HG02970 (cell line): ENCODE data around the gene SNRPA.
"Not testable (repeated sequence)": the region's sequence is repeated elsewhere in the genome, so short reads cannot be mapped to it uniquely, and the experiment has no call there.

Experiments used
- ATAC-seq: cut with Tn5 transposase; IDR thresholded peaks from one replicate; pipeline ENCODE4 v1.9.1; 2021; ENCODE audit warnings: mild to moderate bottlenecking, moderate library complexity, moderate number of reproducible peaks; ENCODE audit not compliant: unreplicated experiment, low FRiP score

SNRPA gene

DNA sequence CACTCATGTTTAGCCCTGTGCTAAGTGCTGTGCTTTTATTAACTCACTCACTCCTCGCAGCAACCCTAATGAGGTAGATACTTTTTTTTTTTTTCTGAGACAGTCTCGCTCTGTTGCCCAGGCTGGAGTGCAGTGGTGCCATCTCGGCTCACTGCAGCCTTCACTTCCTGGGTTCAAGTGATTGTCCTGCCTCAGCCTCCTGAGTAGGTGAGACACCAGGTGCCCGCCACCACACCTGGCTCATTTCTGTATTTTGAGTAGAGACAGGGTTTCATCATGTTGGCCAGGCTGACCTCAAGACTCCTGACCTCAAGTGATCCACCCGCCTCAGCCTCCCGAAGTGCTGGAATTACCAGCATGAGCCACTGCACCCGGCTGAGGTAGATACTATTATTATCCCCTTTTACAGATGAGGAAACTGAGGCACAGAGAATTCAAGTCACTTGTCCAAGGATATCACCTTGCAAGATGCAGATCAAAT is 31.5 kb upstream of the SNRPA start:
- no peak for ATAC-seq

DNA sequence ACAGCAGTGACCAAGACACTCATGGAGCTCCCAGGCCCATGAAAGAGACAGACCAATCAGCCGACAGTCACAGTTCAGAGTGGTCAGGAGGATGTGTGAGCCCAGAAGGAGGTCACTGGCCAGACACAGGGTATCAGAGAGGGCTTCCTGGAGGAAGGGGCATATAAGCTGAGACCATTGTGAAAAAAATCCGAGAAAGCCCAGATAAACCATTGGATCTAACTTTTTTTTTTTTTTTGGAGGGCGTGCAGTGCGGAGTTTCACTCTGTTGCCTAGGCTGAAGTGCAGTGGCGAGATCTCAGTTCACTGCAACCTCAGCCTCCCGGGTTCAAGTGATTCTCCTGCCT is 29.9 kb upstream of the SNRPA start:
- ATAC-seq: no peak

GRCh38 chr19:40721936-40722661 is 28.9 kb upstream of the SNRPA start:
- ATAC-seq: no peak

DNA sequence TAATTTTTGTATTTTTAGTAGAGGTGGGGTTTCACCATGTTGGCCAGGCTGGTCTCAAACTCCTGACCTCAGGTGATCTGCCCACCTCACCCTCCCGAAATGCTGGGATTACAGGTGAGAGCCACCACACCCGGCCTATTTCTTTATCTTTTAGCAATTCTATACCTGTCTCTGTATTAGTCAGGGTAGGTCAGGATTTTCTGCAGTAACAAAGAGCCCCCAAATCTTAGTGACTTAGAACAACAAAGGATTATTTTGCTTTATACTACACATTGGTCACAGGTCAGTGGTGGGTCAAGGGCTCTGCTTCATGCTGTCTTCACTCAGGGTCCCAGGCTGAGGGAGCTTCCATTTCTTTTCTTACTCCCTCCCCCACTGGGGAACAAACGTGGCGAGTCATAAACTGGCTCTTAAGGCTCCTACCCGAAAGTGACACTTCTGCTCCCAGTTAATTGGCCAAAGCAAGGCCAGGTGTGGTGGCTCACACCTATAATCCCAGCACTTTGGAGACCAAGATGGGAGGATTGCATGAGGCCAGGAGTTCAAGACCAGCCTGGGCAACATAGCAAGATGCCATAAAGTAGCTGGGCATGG is 27.2 kb upstream of the SNRPA start:
- no peak for ATAC-seq

DNA sequence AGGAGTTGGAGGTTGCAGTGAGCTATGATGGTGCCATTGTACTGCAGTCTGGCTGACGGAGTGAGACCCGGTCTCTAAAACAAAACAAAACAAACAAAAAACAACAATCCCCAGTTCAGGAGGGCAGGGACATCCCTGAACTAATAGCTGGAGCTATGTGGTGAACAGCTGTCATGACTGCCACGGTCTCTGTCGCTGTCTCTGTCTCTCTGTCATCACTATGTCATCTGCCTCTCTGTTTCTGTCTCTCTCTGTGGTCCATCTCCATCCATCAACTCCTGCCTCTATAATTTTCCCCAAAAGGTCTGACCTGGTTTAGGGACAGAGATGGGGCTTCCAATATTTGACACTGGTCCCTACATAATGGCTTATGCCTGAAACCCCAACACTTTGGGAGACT is 26.7 kb upstream of the SNRPA start:
- no peak for ATAC-seq

GRCh38 chr19:40724855-40725254 is 26.1 kb upstream of the SNRPA start:
- ATAC-seq: no peak

DNA sequence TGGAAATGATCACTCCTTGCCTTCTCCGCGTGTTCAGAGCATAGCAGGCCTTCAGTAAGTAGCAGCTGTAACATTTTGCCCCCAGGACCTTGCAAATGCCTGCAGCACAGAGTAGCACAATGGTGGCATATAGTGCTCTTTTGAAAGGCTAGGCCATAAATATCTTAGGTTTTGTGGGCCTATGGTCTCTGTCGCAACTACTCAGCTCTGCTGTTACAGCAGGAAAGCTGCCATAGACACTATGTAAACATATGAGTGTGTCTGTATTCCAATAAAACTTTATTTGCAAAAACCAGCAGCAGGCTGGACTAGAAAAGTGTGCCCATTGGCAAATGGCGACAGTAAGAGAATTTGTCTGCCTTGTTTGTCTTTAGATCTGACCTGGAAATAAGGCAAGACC is 24.7 kb upstream of the SNRPA start:
- no peak for ATAC-seq

DNA sequence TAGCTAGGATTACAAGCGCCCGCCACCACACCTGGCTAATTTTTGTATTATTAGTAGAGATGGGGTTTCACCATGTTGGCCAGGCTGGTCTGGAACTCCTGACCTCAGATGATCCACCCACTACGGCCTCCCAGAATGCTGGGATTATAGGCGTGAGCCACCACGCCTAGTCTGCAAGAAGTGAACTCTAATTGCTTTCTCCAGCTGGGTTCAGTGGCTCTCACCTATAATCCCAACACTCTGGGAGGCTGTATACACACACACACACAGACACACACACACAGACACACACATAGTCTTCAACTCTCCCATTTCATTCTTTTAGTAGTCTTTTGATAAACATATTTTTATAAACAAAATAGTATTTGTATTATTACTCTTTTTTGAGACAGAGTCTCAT is 20.9 kb upstream of the SNRPA start:
- ATAC-seq: not testable (repeated sequence)

- not testable (repeated sequence) for ATAC-seq
These were observed 18.7 kb upstream of the SNRPA start for GRCh38 chr19:40732304-40732703.

GRCh38 chr19:40733149-40733548 is 17.9 kb upstream of the SNRPA start:
- ATAC-seq: no peak

DNA sequence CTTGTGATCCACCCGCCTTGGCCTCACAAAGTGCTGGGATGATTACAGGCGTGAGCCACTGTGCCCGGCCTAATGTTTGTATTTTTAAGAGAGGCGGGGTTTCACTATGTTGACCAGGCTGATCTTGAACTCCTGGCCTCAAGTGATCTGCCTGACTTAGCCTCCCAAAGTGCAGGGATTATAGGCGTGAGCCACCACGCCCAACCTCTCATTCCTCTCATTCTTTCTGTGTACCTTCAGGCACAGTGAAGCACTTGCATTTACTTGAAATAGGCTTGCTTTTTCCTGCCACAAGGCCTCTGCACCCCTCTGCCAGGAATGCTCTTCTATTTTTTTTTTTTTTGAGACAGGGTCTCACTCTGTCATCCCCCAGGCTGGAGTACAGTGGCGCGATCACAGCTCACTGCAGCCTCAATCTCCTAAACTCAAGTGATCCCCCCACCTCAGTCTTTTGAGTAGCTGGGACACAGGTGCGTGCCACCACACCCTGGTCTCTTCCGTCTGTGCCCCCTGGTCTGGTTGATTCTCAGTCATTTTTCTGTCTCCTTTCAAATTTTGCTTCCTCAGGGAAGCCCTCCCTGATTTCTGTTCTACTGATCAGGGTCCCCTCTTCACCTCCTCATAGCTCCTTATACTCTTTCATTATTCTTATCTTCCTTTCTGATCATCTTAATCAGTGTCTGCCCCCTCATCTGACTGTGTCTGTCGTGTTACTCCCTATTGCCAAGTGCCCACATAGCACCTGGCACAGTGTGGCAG is 15.8 kb upstream of the SNRPA start:
- no peak for ATAC-seq

DNA sequence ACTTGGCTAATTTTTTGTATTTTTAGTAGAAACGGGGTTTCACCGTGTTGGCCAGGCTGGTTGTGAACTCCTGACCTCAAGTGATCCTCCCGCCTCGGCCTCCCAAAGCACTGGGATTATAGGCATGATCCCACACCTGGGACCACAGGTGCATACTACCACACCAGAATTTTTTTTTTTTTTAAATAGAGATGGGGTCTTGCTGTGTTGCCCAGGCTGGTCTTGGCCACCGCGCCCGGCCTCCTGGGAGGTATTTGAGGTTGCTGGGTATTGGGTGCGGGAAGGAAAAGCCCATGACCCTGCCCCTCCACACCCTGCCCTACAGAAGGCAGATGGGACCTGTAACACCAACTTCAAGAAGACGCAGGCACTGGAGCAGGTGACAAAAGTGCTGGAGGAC is 14.3 kb upstream of the SNRPA start:
- ATAC-seq: no peak

- no peak for ATAC-seq
These were observed 13.8 kb upstream of the SNRPA start for GRCh38 chr19:40737102-40737644.

DNA sequence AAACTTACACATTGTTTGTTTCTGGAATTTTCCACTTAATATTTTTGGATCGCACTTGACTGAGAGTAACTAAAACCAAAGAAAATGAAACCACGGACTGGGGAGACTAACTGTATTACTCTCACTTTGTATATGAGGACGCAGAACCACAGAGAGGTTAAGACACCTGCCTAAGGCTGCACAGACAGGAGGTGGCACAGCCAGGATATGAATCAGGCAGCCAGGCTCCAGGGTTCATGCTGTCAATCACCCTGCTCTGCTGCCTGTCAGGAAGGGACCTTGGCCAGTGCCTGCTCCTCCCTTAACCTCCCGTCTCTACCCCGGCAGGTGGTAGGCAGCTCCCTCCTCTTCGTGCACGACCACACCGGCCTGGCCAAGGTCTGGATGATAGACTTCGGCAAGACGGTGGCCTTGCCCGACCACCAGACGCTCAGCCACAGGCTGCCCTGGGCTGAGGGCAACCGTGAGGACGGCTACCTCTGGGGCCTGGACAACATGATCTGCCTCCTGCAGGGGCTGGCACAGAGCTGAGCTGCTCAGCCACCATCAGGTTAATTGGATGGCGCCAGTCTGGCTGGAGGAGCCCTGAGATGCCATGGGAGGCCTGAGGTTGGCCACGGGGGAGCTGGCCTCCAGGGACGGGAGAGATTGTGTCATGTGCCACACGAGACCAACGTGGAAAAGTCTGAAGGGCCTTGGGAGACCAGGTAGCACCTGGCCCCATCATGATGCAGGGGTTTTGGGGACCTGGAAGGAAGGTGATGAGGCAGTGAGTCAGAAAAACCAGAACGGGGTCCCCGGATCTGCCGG is 11.8 kb upstream of the SNRPA start:
- no peak for ATAC-seq

DNA sequence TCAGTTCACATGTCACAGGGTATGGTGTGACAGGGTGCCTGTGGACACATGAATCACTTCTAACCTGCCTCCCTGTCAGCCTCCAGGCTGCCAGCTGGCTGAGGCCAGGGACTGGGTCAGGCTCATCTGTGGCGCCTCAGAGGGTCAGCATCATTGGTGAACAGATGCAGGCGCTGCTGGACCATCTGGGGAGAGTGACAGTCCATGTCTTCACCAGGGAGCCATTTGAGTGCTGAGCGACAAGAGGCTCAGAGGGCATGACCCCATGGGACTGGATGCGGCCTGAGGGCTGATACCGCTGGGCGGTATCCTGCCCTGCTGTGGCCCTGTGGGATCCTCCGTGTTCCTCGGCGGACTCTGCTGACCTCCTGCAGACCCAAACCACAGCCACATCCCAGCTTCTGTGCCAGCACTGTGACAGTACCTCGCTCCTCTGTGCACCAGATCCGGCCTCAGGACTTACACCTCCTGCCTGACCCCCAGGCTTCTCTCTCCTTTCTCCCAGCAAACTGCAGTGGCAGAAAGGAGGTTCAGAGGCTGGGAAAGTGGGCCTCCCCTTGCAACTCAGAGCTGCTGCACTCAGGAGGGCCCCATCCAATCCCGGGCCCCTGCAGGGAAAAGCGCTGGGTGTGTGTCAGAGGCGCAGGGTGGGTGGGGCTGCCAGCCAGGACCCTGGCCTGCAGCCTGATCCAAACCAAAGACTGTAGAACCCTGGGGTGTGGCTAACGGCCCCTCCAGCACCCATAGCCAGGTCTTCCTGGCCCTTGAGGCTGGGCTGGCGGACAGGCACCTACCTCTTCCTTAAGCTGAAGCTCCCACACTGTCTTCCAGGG is 10.9 kb upstream of the SNRPA start:
- no peak for ATAC-seq

GRCh38 chr19:40740747-40741146 is 10.3 kb upstream of the SNRPA start:
- no peak for ATAC-seq

- no peak for ATAC-seq
These were observed 9.2 kb upstream of the SNRPA start for GRCh38 chr19:40741527-40742390.

GRCh38 chr19:40742477-40742876 is 8.5 kb upstream of the SNRPA start:
- no peak for ATAC-seq

- ATAC-seq: no peak
These were observed 8.1 kb upstream of the SNRPA start for GRCh38 chr19:40742886-40743285.
